ENCODE measurements around the gene SRPX. TPM values are rescaled to one million over a fixed set of nuclear protein-coding genes. Genes with fewer than 3 reads are reported as not detected.

The SRPX gene
- total RNA-seq, 1 experiment from 2014 or later, result 0.23 TPM

GRCh38 chrX:38175139-38175538 is 45.5 kb downstream of the SRPX start:
- TF ChIP-seq SIN3A (IDR thresholded peaks at IDR 0.05; ENCODE audit: borderline replicate concordance, insufficient read depth, low read depth, low read length) (no peak), REST (IDR thresholded peaks at IDR 0.05; ENCODE audit: insufficient read depth in 1 of 2, low read depth in 2 of 2, low read length in 1 of 2) (no peak), CTCF (IDR thresholded peaks at IDR 0.05) (peak; percentile 74)
- peak; percentile 82 for ATAC-seq
- POLR2A ChIA-PET, result no interaction called here
- CTCF ChIA-PET, result no interaction called here
- no TSS peak for BruUV-seq (replicated peaks)
- DNase-seq (ENCODE audit: low read depth, low spot score), result no peak
- H3K4me1 ChIP-seq (ENCODE audit: control insufficient read depth, insufficient read depth, low read length), result no peaks in the 10 kb centered on the region
- H3K27ac ChIP-seq (ENCODE audit: low read length), result no peak overlapping the region
- intact Hi-C loops (cut with micrococcal nuclease; ENCODE audit: unreplicated experiment), result loop anchor here (5.0 kb wide), 1 partner anchor 428 kb away; no protein-coding TSS in a partner anchor
- no peaks in the 10 kb centered on the region for H3K36me3 ChIP-seq (ENCODE audit: control insufficient read depth, insufficient read depth, low read length)
- H3K4me3 ChIP-seq (ENCODE audit: low read depth in 2 of 2, low read length in 2 of 2), result no peak overlapping the region
- in situ Hi-C loops (cut with HindIII; ENCODE audit: low pct_unique_long_range_greater_than_20kb, low sequenced_read_pairs), result no loop called here
- no peaks in the 10 kb centered on the region for H3K27me3 ChIP-seq (ENCODE audit: control insufficient read depth, insufficient read depth, low read length)
- H3K9me3 ChIP-seq (ENCODE audit: control insufficient read depth, insufficient read depth, low read depth, low read length), result no peaks in the 10 kb centered on the region

- Histone ChIP-seq H3K27me3 (ENCODE audit: control insufficient read depth, insufficient read depth, low read length) (no peaks in the 10 kb centered on the region), H3K36me3 (ENCODE audit: control insufficient read depth, insufficient read depth, low read length) (no peaks in the 10 kb centered on the region), H3K4me1 (ENCODE audit: control insufficient read depth, insufficient read depth, low read length) (no peaks in the 10 kb centered on the region), H3K27ac (ENCODE audit: low read length) (no peak overlapping the region), H3K4me3 (ENCODE audit: low read depth in 2 of 2, low read length in 2 of 2) (no peak overlapping the region), H3K9me3 (ENCODE audit: control insufficient read depth, insufficient read depth, low read depth, low read length) (no peaks in the 10 kb centered on the region)
- in situ Hi-C loops (cut with HindIII; ENCODE audit: low pct_unique_long_range_greater_than_20kb, low sequenced_read_pairs) (no loop called here), intact Hi-C loops (cut with micrococcal nuclease; ENCODE audit: unreplicated experiment) (no loop called here)
- DNase-seq (ENCODE audit: low read depth, low spot score), result no peak
- no peak for ATAC-seq
- CTCF ChIA-PET, result no interaction called here
- no peak for TF ChIP-seq TCF7L2 (IDR thresholded peaks at IDR 0.05; ENCODE audit: low read depth, low read length)
- POLR2A ChIA-PET, result no interaction called here
- no TSS peak for BruUV-seq (replicated peaks)
These were observed 48.1 kb downstream of the SRPX start for GRCh38 chrX:38172596-38172995.

GRCh38 chrX:38170556-38170955 is 50.1 kb downstream of the SRPX start:
- no peaks in the 10 kb centered on the region for H3K27me3 ChIP-seq (ENCODE audit: control insufficient read depth, insufficient read depth, low read length)
- H3K4me3 ChIP-seq (ENCODE audit: low read depth in 2 of 2, low read length in 2 of 2), result no peak overlapping the region
- DNase-seq (ENCODE audit: low read depth, low spot score) (no peak), ATAC-seq (no peak)
- H3K27ac ChIP-seq (ENCODE audit: low read length), result no peak overlapping the region
- POLR2A ChIA-PET, result no interaction called here
- intact Hi-C loops (cut with micrococcal nuclease; ENCODE audit: unreplicated experiment), result no loop called here
- CTCF ChIA-PET, result interaction anchor here (0.5 kb wide), 1 partner anchor 1985 kb away, joined by 4 read pairs; no protein-coding TSS in a partner anchor
- no peaks in the 10 kb centered on the region for H3K9me3 ChIP-seq (ENCODE audit: control insufficient read depth, insufficient read depth, low read depth, low read length)
- no TSS peak for BruUV-seq (replicated peaks)
- in situ Hi-C loops (cut with HindIII; ENCODE audit: low pct_unique_long_range_greater_than_20kb, low sequenced_read_pairs), result no loop called here
- no peaks in the 10 kb centered on the region for H3K4me1 ChIP-seq (ENCODE audit: control insufficient read depth, insufficient read depth, low read length)
- no peaks in the 10 kb centered on the region for H3K36me3 ChIP-seq (ENCODE audit: control insufficient read depth, insufficient read depth, low read length)
- no peak for TF ChIP-seq CTCF (IDR thresholded peaks at IDR 0.05)
- TF ChIP-seq POLR2AphosphoS5 (IDR thresholded peaks at IDR 0.05; ENCODE audit: low read depth, low read length), result no peak
- TF ChIP-seq TCF7L2 (IDR thresholded peaks at IDR 0.05; ENCODE audit: low read depth, low read length), result no peak
- no peak for TF ChIP-seq REST (IDR thresholded peaks at IDR 0.05; ENCODE audit: insufficient read depth in 1 of 2, low read depth in 2 of 2, low read length in 1 of 2)
- TF ChIP-seq SIN3A (IDR thresholded peaks at IDR 0.05; ENCODE audit: borderline replicate concordance, insufficient read depth, low read depth, low read length), result no peak
